HG02852 (cell line): ENCODE measurements around the gene C7orf25.
A peak's percentile ranks its signal among the peaks of the same experiment; 100 is the strongest.
"Not testable (repeated sequence)": the region's sequence is repeated elsewhere in the genome, so short reads cannot be mapped to it uniquely, and the experiment has no call there.

Experiments used
- ATAC-seq: cut with Tn5 transposase; IDR thresholded peaks from one replicate; pipeline ENCODE4 v1.9.1; 2021; ENCODE audit warnings: mild to moderate bottlenecking, moderate library complexity; ENCODE audit not compliant: unreplicated experiment

Gene C7orf25

GRCh38 chr7:42930889-42931288 is 19.0 kb upstream of the C7orf25 start:
- no peak for ATAC-seq

- no peak for ATAC-seq
Observed at GRCh38 chr7:42929449-42929848, 17.6 kb upstream of the C7orf25 start.

DNA sequence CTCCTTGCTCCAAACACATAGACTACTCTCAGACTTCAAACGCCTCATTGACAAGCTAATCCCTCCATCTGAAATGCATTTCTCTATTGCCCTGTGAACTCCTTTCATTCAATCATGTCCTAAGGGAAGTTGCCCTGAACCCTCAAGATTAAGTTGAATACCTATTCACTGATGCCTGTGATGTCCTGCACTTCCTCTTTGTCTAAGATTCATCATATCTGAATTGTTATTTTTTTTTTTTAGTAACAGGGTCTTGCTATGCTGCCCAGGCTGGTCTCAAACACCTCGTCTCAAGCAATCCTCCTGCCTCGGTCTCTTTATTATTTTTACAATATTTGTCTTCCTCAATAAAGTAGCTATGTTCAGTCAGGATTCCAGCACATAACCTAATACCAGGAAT is 16.9 kb upstream of the C7orf25 start:
- no peak for ATAC-seq

DNA sequence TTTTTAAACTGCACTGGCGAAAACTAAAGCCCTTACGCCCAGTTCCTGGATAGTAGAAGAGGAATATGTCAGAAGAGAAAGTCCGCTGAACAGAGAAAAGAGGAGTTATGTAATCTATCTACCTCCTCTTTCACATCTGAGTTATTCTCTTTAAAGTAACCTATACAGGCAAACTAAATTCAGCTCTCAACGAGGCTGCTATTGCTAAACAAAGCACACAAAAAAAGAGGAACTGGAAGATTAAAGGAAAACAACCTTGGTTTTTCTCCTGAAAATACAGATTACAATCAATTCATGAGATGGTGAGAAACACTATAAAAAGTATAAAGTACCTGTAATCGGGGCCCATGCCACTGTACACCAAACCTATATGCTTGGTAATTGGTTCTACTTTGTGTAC is 14.3 kb upstream of the C7orf25 start:
- ATAC-seq: no peak

DNA sequence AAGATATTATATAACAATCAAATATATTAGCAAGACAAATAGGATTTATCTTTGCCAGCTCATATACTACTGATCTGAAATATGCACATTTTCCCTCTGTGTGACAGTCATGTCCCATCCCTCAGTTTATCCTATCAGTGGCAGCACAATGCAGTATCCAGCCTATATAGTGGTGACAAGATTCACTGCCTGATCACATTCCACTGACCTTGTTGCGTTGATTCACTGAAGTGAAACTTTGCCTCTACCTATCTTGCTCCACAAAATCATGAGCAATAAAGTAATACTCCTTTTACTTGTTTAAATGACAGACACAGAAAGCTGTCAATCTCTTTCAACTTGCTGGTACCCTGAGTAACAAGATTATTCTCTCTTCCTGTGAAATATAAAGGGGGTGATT is 13.8 kb upstream of the C7orf25 start:
- no peak for ATAC-seq

DNA sequence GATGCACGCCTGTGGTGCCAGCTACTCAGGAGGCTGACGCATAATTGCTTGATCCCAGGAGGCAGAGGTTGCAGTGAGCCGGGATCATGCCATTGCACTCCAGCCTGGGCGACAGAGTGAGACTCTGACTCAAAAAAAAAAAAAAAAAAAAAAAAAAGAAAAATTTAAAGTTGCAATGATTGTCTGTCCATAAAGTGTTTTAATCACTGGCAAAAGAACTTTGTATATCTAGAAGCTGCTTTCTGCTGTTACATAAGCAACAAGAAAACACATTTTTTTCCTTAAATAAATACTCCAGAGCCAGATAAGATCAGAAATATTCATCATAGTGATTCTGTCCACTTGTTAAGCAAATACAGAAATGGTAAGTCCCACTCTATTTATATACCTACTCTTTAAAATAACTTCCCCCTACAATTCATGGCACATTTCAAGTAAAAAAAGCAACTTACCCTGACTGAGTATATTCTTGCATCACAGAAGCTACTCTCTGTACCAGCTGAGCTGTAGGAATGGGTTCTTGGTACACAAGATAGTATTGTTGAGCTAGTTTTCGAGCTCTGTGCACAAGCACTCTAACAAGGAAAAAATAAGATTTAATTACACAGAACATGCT is 12.5 kb upstream of the C7orf25 start:
- peak; percentile 47 for ATAC-seq

DNA sequence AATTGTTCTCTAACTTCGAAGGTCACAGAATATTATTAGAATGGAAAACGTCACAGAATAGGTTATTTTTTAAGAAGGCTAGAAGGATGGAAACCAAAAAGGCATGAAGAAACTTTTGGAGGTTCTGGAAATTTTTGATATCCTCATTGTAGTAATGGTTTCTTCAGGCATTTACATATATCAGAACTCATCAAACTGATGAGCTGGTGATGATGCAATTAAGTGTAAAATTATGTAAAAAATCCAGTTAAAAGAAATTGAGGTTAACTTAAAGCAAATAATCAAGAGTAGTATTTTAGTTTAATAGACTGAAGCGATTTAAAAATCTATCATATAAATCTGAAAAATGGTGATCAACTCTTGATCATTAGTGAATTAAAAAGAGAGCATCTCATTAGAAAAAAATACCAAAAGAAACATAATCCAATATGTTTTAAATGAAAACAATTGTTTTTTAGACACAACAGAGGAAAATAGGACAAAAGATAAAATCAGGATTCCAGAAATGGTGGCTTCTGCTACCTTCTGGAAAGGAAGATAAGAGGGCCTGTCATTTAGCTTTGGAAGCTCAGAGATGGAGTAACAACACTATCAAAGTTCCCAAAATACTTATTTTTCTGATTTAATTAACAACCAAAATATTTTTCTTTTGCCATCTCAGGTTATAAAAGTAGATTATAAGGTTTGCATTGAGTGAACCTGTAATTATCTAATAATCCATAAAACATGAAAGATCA is 10.3 kb upstream of the C7orf25 start:
- no peak for ATAC-seq

- no peak for ATAC-seq
Observed at GRCh38 chr7:42915356-42915755, 3.5 kb upstream of the C7orf25 start.

DNA sequence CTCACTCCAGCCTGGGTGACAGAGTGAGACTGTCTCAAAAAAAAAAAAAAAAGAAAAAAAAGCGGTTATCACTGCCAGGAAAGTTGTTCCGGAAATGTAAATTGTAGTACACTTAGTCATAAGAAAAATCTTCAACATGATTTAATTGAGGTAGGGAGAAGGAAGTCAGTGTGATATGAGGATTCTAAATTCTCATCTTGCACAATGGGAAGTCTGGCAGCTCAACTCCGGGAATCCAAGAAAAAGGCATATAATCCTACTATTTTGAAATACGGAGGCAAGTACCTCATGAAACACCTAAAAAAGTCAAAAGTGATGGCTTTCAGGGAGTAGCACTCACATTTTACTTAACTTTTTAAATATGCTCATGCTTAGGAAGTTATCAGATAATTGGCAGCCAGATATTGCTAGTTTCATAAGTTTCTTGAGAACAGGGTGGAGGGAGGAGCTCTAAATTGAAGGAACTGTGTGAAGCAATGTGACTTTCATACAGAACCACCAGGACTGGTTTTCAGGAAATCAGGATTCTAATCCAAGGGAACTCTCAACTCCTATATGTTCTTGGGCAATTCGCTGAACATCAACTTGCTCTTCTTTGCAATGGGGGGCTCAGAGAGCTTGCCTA is 2.7 kb upstream of the C7orf25 start:
- no peak for ATAC-seq

DNA sequence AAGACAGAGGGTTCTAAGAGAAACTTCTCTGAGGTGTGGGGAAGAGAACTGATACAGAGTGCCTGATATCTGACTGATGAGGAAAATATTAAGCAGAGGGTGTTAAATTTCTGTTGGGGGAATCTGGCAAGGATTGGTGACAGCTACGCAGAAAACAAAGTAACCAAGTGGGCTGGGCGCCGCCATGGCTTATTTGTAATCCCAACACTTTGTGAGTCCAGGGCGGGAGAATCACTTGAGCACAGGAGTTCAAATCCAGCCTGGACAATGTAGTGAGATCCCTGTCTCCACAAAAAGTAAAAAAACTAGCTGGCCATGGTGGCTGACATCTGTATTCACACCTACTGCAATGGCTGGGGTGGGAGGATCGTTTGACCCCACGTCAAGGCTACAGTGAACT is 2.1 kb upstream of the C7orf25 start:
- no peak for ATAC-seq

DNA sequence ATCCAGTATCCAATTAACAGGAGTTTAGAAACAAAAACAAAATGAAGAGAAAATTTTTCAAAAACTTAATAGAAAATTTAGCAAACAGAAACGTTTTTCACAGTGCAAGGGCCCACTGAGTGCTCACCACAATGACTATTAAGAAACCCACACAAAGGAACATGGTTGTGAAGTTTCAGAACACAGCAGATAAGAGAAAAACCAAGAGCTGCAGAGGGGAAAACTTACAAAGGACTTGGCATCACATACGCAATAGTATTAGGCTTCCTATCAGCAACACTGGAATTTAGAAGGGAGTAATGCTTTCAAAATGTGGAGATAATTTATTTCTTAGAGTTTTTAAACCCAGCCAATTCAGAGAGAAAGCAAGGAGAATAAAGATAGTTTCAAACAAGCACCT is 1.7 kb upstream of the C7orf25 start:
- no peak for ATAC-seq

- ATAC-seq: no peak
Observed at GRCh38 chr7:42910306-42910705, 1.6 kb downstream of the C7orf25 start.

DNA sequence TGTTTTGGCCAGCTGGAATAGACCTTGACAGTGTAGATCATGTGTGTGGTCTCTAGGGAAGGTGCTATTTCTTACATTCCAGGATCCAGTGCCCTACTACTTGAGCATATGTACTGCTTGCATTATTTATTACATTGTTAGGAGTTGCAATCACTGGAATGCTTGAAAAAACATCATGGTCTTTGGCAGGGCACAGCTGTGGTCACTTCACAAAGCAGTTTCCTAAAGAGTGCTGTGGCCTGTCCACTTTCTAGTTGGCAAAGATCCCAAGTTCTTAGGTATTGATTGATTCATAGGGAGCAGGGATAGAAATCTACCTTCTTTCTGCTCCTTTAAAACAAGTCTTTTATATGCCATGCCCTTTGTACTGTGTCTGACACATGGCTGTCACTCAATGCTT is 4.6 kb downstream of the C7orf25 start:
- ATAC-seq: no peak

DNA sequence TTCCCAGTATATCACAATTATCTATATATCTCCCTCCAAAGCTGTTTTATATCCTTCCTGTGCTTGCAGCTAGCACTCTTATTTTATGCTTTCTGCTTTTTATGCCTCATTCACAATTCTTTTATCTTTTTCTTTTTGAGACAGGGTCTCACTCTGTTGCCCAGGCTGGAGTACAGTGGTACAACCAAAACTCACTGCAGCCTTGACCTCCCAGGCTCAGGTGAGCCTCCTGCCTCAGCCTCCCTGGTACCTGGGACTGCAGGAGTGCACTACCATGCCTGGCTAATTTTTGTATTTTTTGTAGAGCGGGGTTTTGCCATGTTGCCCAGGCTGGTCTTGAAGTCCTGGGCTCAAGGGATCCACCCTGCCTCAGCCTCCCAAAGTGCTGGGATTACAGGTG is 5.7 kb downstream of the C7orf25 start:
- no peak for ATAC-seq

GRCh38 chr7:42902331-42902730 is 9.5 kb downstream of the C7orf25 start:
- no peak for ATAC-seq

DNA sequence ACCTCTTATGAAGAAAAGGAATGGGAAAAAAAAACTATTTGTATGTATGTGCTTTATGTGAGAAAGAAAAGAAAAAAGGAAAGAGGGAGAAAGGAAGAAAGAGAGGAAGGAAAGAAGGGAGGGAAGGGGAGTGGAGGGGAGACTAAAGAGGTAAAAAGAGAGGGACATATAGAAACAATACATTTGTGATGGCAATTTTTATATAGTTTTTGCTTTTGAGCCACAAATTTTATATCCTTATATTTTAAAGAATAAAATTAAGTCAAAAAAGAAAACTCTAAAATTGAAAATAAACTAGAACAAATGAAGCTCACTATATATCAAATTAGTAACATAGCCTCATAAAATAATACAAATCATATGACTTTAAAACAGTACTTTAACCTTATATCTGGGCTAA is 11.0 kb downstream of the C7orf25 start:
- no peak for ATAC-seq

- no peak for ATAC-seq
Observed at GRCh38 chr7:42893346-42894240, 18.3 kb downstream of the C7orf25 start.

DNA sequence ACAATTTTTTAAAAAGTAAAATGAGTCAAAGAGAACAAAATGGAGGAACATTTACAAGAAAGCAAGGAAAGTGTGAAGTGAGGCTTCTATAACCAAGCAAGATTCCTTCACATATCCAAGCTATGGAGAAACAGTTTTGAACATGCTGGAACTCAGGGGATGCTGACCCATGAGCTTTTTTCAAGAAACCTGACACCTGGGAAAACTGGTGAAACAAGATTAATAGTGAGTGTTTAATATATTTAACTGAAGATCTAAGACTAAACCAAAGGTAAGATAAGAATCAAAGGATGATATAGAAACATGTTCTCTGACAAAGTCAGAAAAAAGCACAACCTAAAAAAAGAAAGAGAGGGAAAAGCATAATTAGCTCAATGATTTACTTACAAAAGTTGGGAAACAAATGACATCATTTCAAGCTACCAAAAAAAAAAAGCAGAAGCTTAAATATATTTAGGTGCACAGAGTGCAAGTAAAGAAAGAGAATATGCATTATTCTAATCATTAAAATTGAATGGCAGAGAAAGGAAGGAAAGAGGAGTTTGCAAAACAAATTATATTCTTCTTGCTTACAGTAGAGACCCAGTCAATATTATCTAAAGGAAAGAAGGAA is 24.9 kb downstream of the C7orf25 start:
- ATAC-seq: no peak

DNA sequence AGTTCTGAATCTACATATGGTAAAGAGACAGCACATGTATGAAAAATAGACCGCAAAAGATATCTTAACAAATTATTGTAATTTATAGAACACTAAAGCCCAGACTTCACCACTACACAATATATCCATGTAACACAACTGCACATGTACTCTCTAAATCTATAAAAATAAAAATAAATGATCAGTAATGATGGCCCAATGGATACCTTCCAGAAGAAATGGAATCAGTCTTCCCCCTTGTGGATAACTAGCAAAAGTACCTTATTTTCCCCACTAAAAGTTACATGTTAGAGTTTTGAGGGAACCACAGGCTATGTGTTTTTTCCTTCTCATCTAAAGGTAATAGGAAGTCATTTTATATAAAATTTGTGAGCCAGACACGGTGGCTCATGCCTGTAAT is 25.7 kb downstream of the C7orf25 start:
- no peak for ATAC-seq

GRCh38 chr7:42885183-42885582 is 26.7 kb downstream of the C7orf25 start:
- not testable (repeated sequence) for ATAC-seq

DNA sequence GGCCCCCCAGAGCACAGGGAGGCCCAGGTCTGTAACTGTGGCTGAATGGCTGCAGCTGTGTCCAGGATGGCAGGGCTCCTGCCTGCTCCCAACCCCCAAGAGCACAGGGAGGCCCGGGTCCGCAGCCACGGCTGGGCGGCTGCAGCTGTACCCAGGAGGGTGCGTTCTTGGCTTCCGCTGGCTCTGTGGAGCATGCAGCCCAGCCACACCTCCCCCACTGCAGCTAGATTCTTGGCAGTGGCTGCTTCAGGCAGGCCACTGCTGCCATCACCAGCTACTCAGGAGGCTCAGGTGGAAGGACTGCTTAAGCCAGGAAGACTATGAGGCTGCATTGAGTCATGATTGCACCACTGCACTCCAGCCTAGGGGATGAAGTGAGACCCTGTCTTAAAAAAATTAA is 27.9 kb downstream of the C7orf25 start:
- ATAC-seq: no peak
